ENCODE data around the gene LPCAT1. TPM values are rescaled to one million over a fixed set of nuclear protein-coding genes. Genes with fewer than 3 reads are reported as not detected.

The LPCAT1 gene
- total and polyA plus RNA-seq, 2 donors (not counting 3 experiments of a cell fraction or from before 2014, with no cell fraction given): 28.9 to 57.2 TPM

GRCh38 chr5:1468629-1469527 is 54.9 kb downstream of the LPCAT1 start:
- Histone ChIP-seq H3K79me2 (ENCODE audit: control insufficient read depth, insufficient read depth, low read length) (no peaks in the 10 kb centered on the region), H4K20me1 (replicated peaks; ENCODE audit: control insufficient read depth, extremely low read depth, insufficient read depth, low read length) (no peaks in the 10 kb centered on the region), H3K4me1 (ENCODE audit: control insufficient read depth, extremely low read depth, insufficient read depth, low read length) (no peaks in the 10 kb centered on the region), H3K4me3 (replicated peaks in 1 of 3; ENCODE audit: insufficient read depth in 1 of 3, low read depth in 1 of 3, low read length in 3 of 3) (no peak overlapping the region), H3K27me3 (ENCODE audit: control insufficient read depth in 2 of 2, insufficient read depth in 2 of 2, low read length in 2 of 2) (no peaks in the 10 kb centered on the region), H3K4me2 (ENCODE audit: insufficient read depth, low read length) (no peak overlapping the region), H2AFZ (ENCODE audit: low read depth, low read length) (no peak overlapping the region), H3K9me1 (replicated peaks; ENCODE audit: control insufficient read depth, extremely low read depth, insufficient read depth, low read length) (no peaks in the 10 kb centered on the region), H3K27ac (ENCODE audit: insufficient read depth, low read depth, low read length) (no peak overlapping the region), H3K9me3 (replicated peaks; ENCODE audit: control insufficient read depth, insufficient read depth, low read length) (no peaks in the 10 kb centered on the region), H3K36me3 (ENCODE audit: control insufficient read depth in 2 of 2, extremely low read depth in 1 of 2, insufficient read depth in 2 of 2, low read length in 2 of 2) (peaks cover 2 to 12% of the 10 kb centered on the region in 2 experiments), H3K9ac (replicated peaks; ENCODE audit: extremely low read depth, insufficient read depth, low read length) (no peak overlapping the region)
- intact Hi-C loops (cut with micrococcal nuclease): no loop called here
- no TSS peak for BruUV-seq (replicated peaks)
- FAIRE-seq (no peak), DNase-seq (ENCODE audit: low read depth, low spot score) (no peak)
- ChIA-PET CTCF (interaction anchor here (0.8 to 1.4 kb wide), 2 partner anchors 88 to 260 kb away, joined by 4 read pairs; no protein-coding TSS in a partner anchor), POLR2A (no interaction called here)
- dilution Hi-C loops (cut with MboI; ENCODE audit: extremely low pct_ligation_motif_present, low sequenced_read_pairs): no loop called here
- TF ChIP-seq CTCF (IDR thresholded peaks at IDR 0.05; ENCODE audit: extremely low read depth in 1 of 2, insufficient read depth in 1 of 2, low read depth in 1 of 2, low read length in 2 of 2) (no peak), EZH2 (IDR thresholded peaks at IDR 0.05; ENCODE audit: borderline replicate concordance, low read depth, low read length, severe bottlenecking) (no peak), JUN (IDR thresholded peaks at IDR 0.05; ENCODE audit: borderline replicate concordance, insufficient read depth, insufficient read length, low read depth) (no peak), POLR2AphosphoS5 (IDR thresholded peaks at IDR 0.05; ENCODE audit: insufficient read depth, low read depth, low read length) (no peak), FOS (IDR thresholded peaks at IDR 0.05; ENCODE audit: borderline replicate concordance, insufficient read depth, low read length) (no peak), GATA2 (IDR thresholded peaks at IDR 0.05; ENCODE audit: insufficient read depth, insufficient read length, low read depth, low read length) (no peak), MYC (IDR thresholded peaks at IDR 0.05; ENCODE audit: low read depth, low read length) (no peak), POLR2A (IDR thresholded peaks at IDR 0.05; ENCODE audit: low read depth, low read length) (no peak), MAX (IDR thresholded peaks at IDR 0.05; ENCODE audit: insufficient read depth, insufficient read length) (no peak)
